ENCODE measurements around the gene PEX3.

PEX3 gene

GRCh38 chr6:143498428-143498827 is 47.8 kb downstream of the PEX3 start:
- no peaks in the 10 kb centered on the region for H3K27me3 ChIP-seq (ENCODE audit: insufficient read depth, low read length, poor library complexity)
- no peaks in the 10 kb centered on the region for H3K79me2 ChIP-seq (ENCODE audit: insufficient read depth, low read length)
- no peaks in the 10 kb centered on the region for H4K20me1 ChIP-seq (ENCODE audit: insufficient read depth, low read length)
- H3K9me3 ChIP-seq (ENCODE audit: insufficient read depth, low read length, severe bottlenecking) = no peaks in the 10 kb centered on the region
- no peak overlapping the region for H3K9ac ChIP-seq (ENCODE audit: low read depth, low read length)
- no peaks in the 10 kb centered on the region for H3K4me1 ChIP-seq (ENCODE audit: insufficient read depth, low read length)
- no peak overlapping the region for H3K4me2 ChIP-seq (ENCODE audit: insufficient read depth, low read length)
- H3K4me3 ChIP-seq (ENCODE audit: low read depth in 1 of 2, low read length in 2 of 2) = no peak overlapping the region
- DNase-seq = peak; percentile 57
- TF ChIP-seq EZH2 (IDR thresholded peaks at IDR 0.05; ENCODE audit: borderline replicate concordance, low read depth, low read length, severe bottlenecking) (no peak), CTCF (IDR thresholded peaks at IDR 0.05; ENCODE audit: borderline replicate concordance, extremely low read depth, low read length, poor library complexity, severe bottlenecking) (no peak)
- no peak overlapping the region for H2AFZ ChIP-seq (ENCODE audit: low read depth, low read length)
- H3K27ac ChIP-seq (ENCODE audit: low read length) = no peak overlapping the region
- ATAC-seq (ENCODE audit: insufficient read depth, low read depth) = peak; percentile 95
- H3K36me3 ChIP-seq (ENCODE audit: insufficient read depth, low read length) = no peaks in the 10 kb centered on the region

- Histone ChIP-seq H4K20me1 (ENCODE audit: insufficient read depth, low read length) (no peaks in the 10 kb centered on the region), H3K9me3 (ENCODE audit: insufficient read depth, low read length, severe bottlenecking) (no peaks in the 10 kb centered on the region), H3K9ac (ENCODE audit: low read depth, low read length) (no peak overlapping the region), H3K4me3 (ENCODE audit: low read depth in 1 of 2, low read length in 2 of 2) (no peak overlapping the region), H3K27ac (ENCODE audit: low read length) (no peak overlapping the region), H3K79me2 (ENCODE audit: insufficient read depth, low read length) (no peaks in the 10 kb centered on the region), H2AFZ (ENCODE audit: low read depth, low read length) (no peak overlapping the region), H3K4me2 (ENCODE audit: insufficient read depth, low read length) (no peak overlapping the region), H3K36me3 (ENCODE audit: insufficient read depth, low read length) (no peaks in the 10 kb centered on the region), H3K4me1 (ENCODE audit: insufficient read depth, low read length) (no peaks in the 10 kb centered on the region), H3K27me3 (ENCODE audit: insufficient read depth, low read length, poor library complexity) (no peaks in the 10 kb centered on the region)
- peak; percentile 36 for TF ChIP-seq CTCF (IDR thresholded peaks at IDR 0.05; ENCODE audit: borderline replicate concordance, extremely low read depth, low read length, poor library complexity, severe bottlenecking)
- no peak for TF ChIP-seq EZH2 (IDR thresholded peaks at IDR 0.05; ENCODE audit: borderline replicate concordance, low read depth, low read length, severe bottlenecking)
- DNase-seq = peak; percentile 15
- ATAC-seq (ENCODE audit: insufficient read depth, low read depth) = no peak
Measured at GRCh38 chr6:143501851-143502250, 51.2 kb downstream of the PEX3 start.

GRCh38 chr6:143504369-143504768 is 53.8 kb downstream of the PEX3 start:
- H3K36me3 ChIP-seq (ENCODE audit: insufficient read depth, low read length) = no peaks in the 10 kb centered on the region
- DNase-seq (no peak), ATAC-seq (ENCODE audit: insufficient read depth, low read depth) (no peak)
- no peaks in the 10 kb centered on the region for H4K20me1 ChIP-seq (ENCODE audit: insufficient read depth, low read length)
- TF ChIP-seq EZH2 (IDR thresholded peaks at IDR 0.05; ENCODE audit: borderline replicate concordance, low read depth, low read length, severe bottlenecking) = no peak
- no peak for TF ChIP-seq CTCF (IDR thresholded peaks at IDR 0.05; ENCODE audit: borderline replicate concordance, extremely low read depth, low read length, poor library complexity, severe bottlenecking)
- H3K4me3 ChIP-seq (ENCODE audit: low read depth in 1 of 2, low read length in 2 of 2) = no peak overlapping the region
- no peaks in the 10 kb centered on the region for H3K4me1 ChIP-seq (ENCODE audit: insufficient read depth, low read length)
- no peak overlapping the region for H3K9ac ChIP-seq (ENCODE audit: low read depth, low read length)
- H2AFZ ChIP-seq (ENCODE audit: low read depth, low read length) = no peak overlapping the region
- H3K27ac ChIP-seq (ENCODE audit: low read length) = no peak overlapping the region
- H3K4me2 ChIP-seq (ENCODE audit: insufficient read depth, low read length) = no peak overlapping the region
- H3K79me2 ChIP-seq (ENCODE audit: insufficient read depth, low read length) = no peaks in the 10 kb centered on the region
- peaks cover 2% of the 10 kb centered on the region for H3K27me3 ChIP-seq (ENCODE audit: insufficient read depth, low read length, poor library complexity)
- no peaks in the 10 kb centered on the region for H3K9me3 ChIP-seq (ENCODE audit: insufficient read depth, low read length, severe bottlenecking)

- Histone ChIP-seq H3K36me3 (ENCODE audit: insufficient read depth, low read length) (no peaks in the 10 kb centered on the region), H3K9ac (ENCODE audit: low read depth, low read length) (no peak overlapping the region), H3K4me1 (ENCODE audit: insufficient read depth, low read length) (no peaks in the 10 kb centered on the region), H4K20me1 (ENCODE audit: insufficient read depth, low read length) (no peaks in the 10 kb centered on the region), H3K4me3 (ENCODE audit: low read depth in 1 of 2, low read length in 2 of 2) (no peak overlapping the region), H3K4me2 (ENCODE audit: insufficient read depth, low read length) (no peak overlapping the region), H2AFZ (ENCODE audit: low read depth, low read length) (no peak overlapping the region), H3K9me3 (ENCODE audit: insufficient read depth, low read length, severe bottlenecking) (no peaks in the 10 kb centered on the region), H3K27ac (ENCODE audit: low read length) (no peak overlapping the region), H3K79me2 (ENCODE audit: insufficient read depth, low read length) (no peaks in the 10 kb centered on the region), H3K27me3 (ENCODE audit: insufficient read depth, low read length, poor library complexity) (peaks cover 2% of the 10 kb centered on the region)
- TF ChIP-seq EZH2 (IDR thresholded peaks at IDR 0.05; ENCODE audit: borderline replicate concordance, low read depth, low read length, severe bottlenecking) (no peak), CTCF (IDR thresholded peaks at IDR 0.05; ENCODE audit: borderline replicate concordance, extremely low read depth, low read length, poor library complexity, severe bottlenecking) (no peak)
- DNase-seq = no peak
- ATAC-seq (ENCODE audit: insufficient read depth, low read depth) = no peak
Measured at GRCh38 chr6:143505111-143505510, 54.5 kb downstream of the PEX3 start.

Measured in DND-41 (cell line).